Measurements from ENCODE around the gene LEMD1. TPM values are rescaled to one million over a fixed set of nuclear protein-coding genes. Genes with fewer than 3 reads are reported as not detected.
"Not testable (repeated sequence)": the region's sequence is repeated elsewhere in the genome, so short reads cannot be mapped to it uniquely, and the experiment has no call there.

The LEMD1 gene
- total RNA-seq, 1 donor from 2014 or later, result not detected

- intact Hi-C loops (cut with micrococcal nuclease), result no loop called here
- H3K9me3 Mint-ChIP-seq, result peaks cover 6% of the 10 kb centered on the region
- no peak for DNase-seq (ENCODE audit: low spot score)
- no peak overlapping the region for H3K4me3 Mint-ChIP-seq
- H3K27me3 Mint-ChIP-seq (ENCODE audit: insufficient read depth), result peaks cover 29% of the 10 kb centered on the region
- H3K27ac Mint-ChIP-seq, result no peak overlapping the region
- H3K36me3 Mint-ChIP-seq (ENCODE audit: low read depth), result no peaks in the 10 kb centered on the region
- H3K4me1 Mint-ChIP-seq (ENCODE audit: low read depth), result peaks cover 10% of the 10 kb centered on the region
These were observed 13.9 kb downstream of the LEMD1 start for GRCh38 chr1:205407970-205408369.

GRCh38 chr1:205406252-205406651 lies 15.6 kb downstream of the LEMD1 start:
- H3K4me3 Mint-ChIP-seq; intact Hi-C loops (cut with micrococcal nuclease); H3K36me3 Mint-ChIP-seq (ENCODE audit: low read depth); H3K27ac Mint-ChIP-seq; H3K9me3 Mint-ChIP-seq; DNase-seq (ENCODE audit: low spot score): not testable (repeated sequence)
- H3K4me1 Mint-ChIP-seq (ENCODE audit: low read depth), result peaks cover 10% of the 10 kb centered on the region
- peaks cover 28% of the 10 kb centered on the region for H3K27me3 Mint-ChIP-seq (ENCODE audit: insufficient read depth)

DNA sequence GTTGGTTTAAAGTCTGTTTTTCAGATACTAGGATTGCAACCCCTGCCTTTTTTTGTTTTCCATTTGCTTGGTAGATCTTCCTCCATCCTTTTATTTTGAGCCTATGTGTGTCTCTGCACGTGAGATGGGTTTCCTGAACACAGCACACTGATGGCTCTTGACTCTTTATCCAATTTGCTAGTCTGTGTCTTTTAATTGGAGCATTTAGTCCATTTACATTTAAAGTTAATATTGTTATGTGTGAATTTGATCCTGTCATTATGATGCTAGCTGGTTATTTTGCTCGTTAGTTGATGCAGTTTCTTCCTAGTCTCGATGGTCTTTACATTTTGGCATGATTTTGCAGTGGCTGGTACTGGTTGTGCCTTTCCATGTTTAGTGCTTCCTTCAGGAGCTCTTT lies 17.4 kb downstream of the LEMD1 start:
- not testable (repeated sequence) for H3K4me3 Mint-ChIP-seq; H3K36me3 Mint-ChIP-seq (ENCODE audit: low read depth)

DNA sequence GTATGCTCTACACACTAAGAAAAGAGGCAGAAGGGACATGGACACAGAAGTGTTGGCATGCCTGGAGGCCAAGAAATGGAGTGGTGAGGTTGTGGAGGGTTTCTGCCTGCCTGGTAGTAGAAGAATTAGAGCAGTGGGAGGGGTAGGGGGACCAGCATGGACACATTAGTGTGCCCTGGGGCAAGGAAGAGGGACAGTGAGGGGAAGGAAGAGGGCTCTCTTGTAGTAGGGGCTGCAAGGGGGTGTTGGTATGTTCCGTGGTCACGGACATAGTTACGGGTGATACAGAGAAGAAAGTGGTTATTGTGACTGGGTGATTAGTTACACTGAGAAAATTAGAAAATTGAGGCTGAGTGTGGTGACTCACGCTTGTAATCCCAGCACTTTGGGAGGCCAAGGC lies 23.3 kb downstream of the LEMD1 start:
- peaks cover 27% of the 10 kb centered on the region for H3K27me3 Mint-ChIP-seq (ENCODE audit: insufficient read depth)
- no peaks in the 10 kb centered on the region for H3K9me3 Mint-ChIP-seq
- intact Hi-C loops (cut with micrococcal nuclease), result no loop called here
- no peaks in the 10 kb centered on the region for H3K36me3 Mint-ChIP-seq (ENCODE audit: low read depth)
- DNase-seq (ENCODE audit: low spot score), result no peak
- H3K27ac Mint-ChIP-seq, result no peak overlapping the region
- no peak overlapping the region for H3K4me3 Mint-ChIP-seq
- no peaks in the 10 kb centered on the region for H3K4me1 Mint-ChIP-seq (ENCODE audit: low read depth)

More for the DNA sequence above, 17.4 kb downstream of the LEMD1 start:
- H3K27ac Mint-ChIP-seq; DNase-seq (ENCODE audit: low spot score); intact Hi-C loops (cut with micrococcal nuclease); H3K9me3 Mint-ChIP-seq: not testable (repeated sequence)
- Mint-ChIP-seq H3K4me1 (ENCODE audit: low read depth) (peaks cover 10% of the 10 kb centered on the region), H3K27me3 (ENCODE audit: insufficient read depth) (peaks cover 29% of the 10 kb centered on the region)

GRCh38 chr1:205396967-205397616 lies 24.8 kb downstream of the LEMD1 start:
- intact Hi-C loops (cut with micrococcal nuclease), result loop anchor here (1.0 kb wide), 2 partner anchors 88 to 127 kb away; no protein-coding TSS in a partner anchor
- H3K4me1 Mint-ChIP-seq (ENCODE audit: low read depth), result no peaks in the 10 kb centered on the region
- no peak overlapping the region for H3K27ac Mint-ChIP-seq
- H3K36me3 Mint-ChIP-seq (ENCODE audit: low read depth), result no peaks in the 10 kb centered on the region
- no peak overlapping the region for H3K4me3 Mint-ChIP-seq
- H3K27me3 Mint-ChIP-seq (ENCODE audit: insufficient read depth), result peaks cover 25% of the 10 kb centered on the region
- DNase-seq (ENCODE audit: low spot score), result no peak
- no peaks in the 10 kb centered on the region for H3K9me3 Mint-ChIP-seq

GRCh38 chr1:205395616-205396015 lies 26.2 kb downstream of the LEMD1 start:
- Mint-ChIP-seq H3K27ac (no peak overlapping the region), H3K36me3 (ENCODE audit: low read depth) (no peaks in the 10 kb centered on the region), H3K4me3 (no peak overlapping the region), H3K4me1 (ENCODE audit: low read depth) (no peaks in the 10 kb centered on the region), H3K9me3 (no peaks in the 10 kb centered on the region), H3K27me3 (ENCODE audit: insufficient read depth) (peaks cover 31% of the 10 kb centered on the region)
- DNase-seq (ENCODE audit: low spot score), result no peak
- intact Hi-C loops (cut with micrococcal nuclease), result no loop called here

- Mint-ChIP-seq H3K27me3 (ENCODE audit: insufficient read depth) (peaks cover 38% of the 10 kb centered on the region), H3K4me3 (no peak overlapping the region), H3K36me3 (ENCODE audit: low read depth) (no peaks in the 10 kb centered on the region), H3K4me1 (ENCODE audit: low read depth) (no peaks in the 10 kb centered on the region), H3K27ac (no peak overlapping the region), H3K9me3 (no peaks in the 10 kb centered on the region)
- DNase-seq (ENCODE audit: low spot score), result no peak
- intact Hi-C loops (cut with micrococcal nuclease), result no loop called here
These were observed 29.2 kb downstream of the LEMD1 start for GRCh38 chr1:205392650-205393049.

DNA sequence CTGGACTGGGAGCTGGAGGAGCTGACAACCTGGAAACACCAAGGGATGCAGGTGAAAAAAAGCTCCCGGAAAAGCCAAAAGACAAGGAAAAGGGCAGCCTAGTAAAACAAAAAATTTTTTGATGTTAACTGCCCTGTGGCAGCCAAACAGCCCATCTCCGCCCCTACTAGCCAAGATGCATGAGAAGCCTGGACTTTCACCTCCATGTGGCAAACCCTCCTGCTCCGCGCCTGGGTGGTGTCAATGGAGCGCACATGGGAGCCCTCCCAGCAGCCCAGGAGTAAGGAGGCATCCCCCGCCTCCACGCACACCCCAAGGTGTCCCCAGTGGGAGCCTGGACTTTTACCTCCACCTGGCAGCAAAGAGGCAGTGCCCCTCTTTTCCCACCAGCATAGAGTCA lies 30.5 kb downstream of the LEMD1 start:
- no peak for DNase-seq (ENCODE audit: low spot score)
- Mint-ChIP-seq H3K36me3 (ENCODE audit: low read depth) (no peaks in the 10 kb centered on the region), H3K4me1 (ENCODE audit: low read depth) (no peaks in the 10 kb centered on the region), H3K27me3 (ENCODE audit: insufficient read depth) (peaks cover 28% of the 10 kb centered on the region), H3K4me3 (no peak overlapping the region), H3K27ac (no peak overlapping the region), H3K9me3 (no peaks in the 10 kb centered on the region)
- intact Hi-C loops (cut with micrococcal nuclease), result no loop called here

- Mint-ChIP-seq H3K27ac (no peak overlapping the region), H3K4me1 (ENCODE audit: low read depth) (no peaks in the 10 kb centered on the region), H3K4me3 (no peak overlapping the region), H3K27me3 (ENCODE audit: insufficient read depth) (peaks cover 26% of the 10 kb centered on the region), H3K36me3 (ENCODE audit: low read depth) (no peaks in the 10 kb centered on the region), H3K9me3 (no peaks in the 10 kb centered on the region)
- DNase-seq (ENCODE audit: low spot score), result no peak
- intact Hi-C loops (cut with micrococcal nuclease), result no loop called here
These were observed 34.0 kb downstream of the LEMD1 start for GRCh38 chr1:205387845-205388244.

DNA sequence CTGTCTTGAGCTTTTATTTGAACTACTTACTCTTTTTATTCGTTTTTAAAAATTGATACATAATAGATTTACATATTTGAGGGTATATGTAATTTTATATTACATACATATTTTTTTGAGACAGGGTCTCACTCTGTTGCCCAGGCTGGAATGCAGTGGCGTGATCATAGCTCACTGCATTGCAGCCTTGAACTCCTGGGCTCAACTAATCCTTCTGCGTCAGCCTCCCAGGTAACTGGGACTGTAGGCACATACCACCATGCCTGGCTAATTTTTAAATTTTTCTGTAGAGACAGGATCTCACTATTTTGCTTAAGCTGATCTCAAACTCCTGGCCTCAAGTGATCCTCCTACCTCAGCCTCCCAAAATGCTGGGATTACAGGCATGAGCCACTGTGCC lies 38.9 kb downstream of the LEMD1 start:
- DNase-seq (ENCODE audit: low spot score); H3K36me3 Mint-ChIP-seq (ENCODE audit: low read depth); H3K27ac Mint-ChIP-seq; H3K4me1 Mint-ChIP-seq (ENCODE audit: low read depth); H3K4me3 Mint-ChIP-seq; intact Hi-C loops (cut with micrococcal nuclease); H3K9me3 Mint-ChIP-seq: not testable (repeated sequence)
- peaks cover 17% of the 10 kb centered on the region for H3K27me3 Mint-ChIP-seq (ENCODE audit: insufficient read depth)

DNA sequence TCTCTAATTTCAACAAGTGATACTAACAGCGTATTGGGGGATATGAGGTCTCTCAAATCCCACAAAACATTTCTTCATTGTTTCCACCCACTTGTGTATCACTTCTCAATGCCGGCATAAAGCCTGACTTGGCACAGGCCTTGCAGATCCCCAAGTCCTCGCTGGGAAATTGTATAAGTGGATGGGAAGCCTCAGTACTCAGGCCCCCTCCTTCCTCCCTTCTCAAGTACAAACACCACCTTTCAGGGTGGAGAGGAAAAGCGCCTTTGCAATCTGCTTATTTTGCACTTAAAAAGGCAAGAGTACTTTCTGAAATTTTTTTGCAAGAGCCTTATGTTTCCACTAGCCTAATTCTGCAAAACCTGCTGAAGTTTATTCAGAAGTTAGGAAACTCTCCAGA lies 39.3 kb downstream of the LEMD1 start:
- no peak for DNase-seq (ENCODE audit: low spot score)
- no peaks in the 10 kb centered on the region for H3K4me1 Mint-ChIP-seq (ENCODE audit: low read depth)

DNA sequence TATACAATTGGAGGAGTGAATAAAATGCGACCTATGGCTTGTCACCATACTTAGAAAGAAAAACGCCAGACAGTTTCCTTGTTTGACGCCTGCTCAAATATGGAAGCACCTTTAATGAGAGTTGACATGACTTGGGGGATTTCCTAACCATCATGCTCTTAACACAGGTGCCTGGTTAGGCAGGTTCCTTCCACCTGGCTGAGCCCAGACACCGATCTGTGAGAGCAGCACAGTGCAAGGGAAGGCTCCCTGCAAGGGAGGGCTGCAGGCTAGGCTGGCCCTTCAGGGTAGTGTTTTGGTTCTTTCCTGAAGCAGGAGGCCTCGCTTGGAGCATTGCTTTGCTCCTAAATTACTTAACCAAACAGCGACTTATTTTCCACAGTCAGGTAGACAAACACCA lies 40.6 kb downstream of the LEMD1 start:
- no peaks in the 10 kb centered on the region for H3K9me3 Mint-ChIP-seq
- H3K27ac Mint-ChIP-seq, result no peak overlapping the region
- DNase-seq (ENCODE audit: low spot score), result no peak
- no peaks in the 10 kb centered on the region for H3K36me3 Mint-ChIP-seq (ENCODE audit: low read depth)
- intact Hi-C loops (cut with micrococcal nuclease), result no loop called here
- H3K4me3 Mint-ChIP-seq, result no peak overlapping the region
- H3K27me3 Mint-ChIP-seq (ENCODE audit: insufficient read depth), result peaks cover 20% of the 10 kb centered on the region
- no peaks in the 10 kb centered on the region for H3K4me1 Mint-ChIP-seq (ENCODE audit: low read depth)

More for the DNA sequence above, 39.3 kb downstream of the LEMD1 start:
- Mint-ChIP-seq H3K4me3 (no peak overlapping the region), H3K36me3 (ENCODE audit: low read depth) (no peaks in the 10 kb centered on the region), H3K27ac (no peak overlapping the region), H3K27me3 (ENCODE audit: insufficient read depth) (peaks cover 15% of the 10 kb centered on the region), H3K9me3 (no peaks in the 10 kb centered on the region)
- intact Hi-C loops (cut with micrococcal nuclease), result no loop called here

GRCh38 chr1:205380882-205381281 lies 41.0 kb downstream of the LEMD1 start:
- no peak for DNase-seq (ENCODE audit: low spot score)
- intact Hi-C loops (cut with micrococcal nuclease), result no loop called here
- peaks cover 23% of the 10 kb centered on the region for H3K27me3 Mint-ChIP-seq (ENCODE audit: insufficient read depth)
- no peaks in the 10 kb centered on the region for H3K36me3 Mint-ChIP-seq (ENCODE audit: low read depth)
- H3K4me1 Mint-ChIP-seq (ENCODE audit: low read depth), result no peaks in the 10 kb centered on the region
- H3K9me3 Mint-ChIP-seq, result no peaks in the 10 kb centered on the region
- no peak overlapping the region for H3K4me3 Mint-ChIP-seq
- no peak overlapping the region for H3K27ac Mint-ChIP-seq

DNA sequence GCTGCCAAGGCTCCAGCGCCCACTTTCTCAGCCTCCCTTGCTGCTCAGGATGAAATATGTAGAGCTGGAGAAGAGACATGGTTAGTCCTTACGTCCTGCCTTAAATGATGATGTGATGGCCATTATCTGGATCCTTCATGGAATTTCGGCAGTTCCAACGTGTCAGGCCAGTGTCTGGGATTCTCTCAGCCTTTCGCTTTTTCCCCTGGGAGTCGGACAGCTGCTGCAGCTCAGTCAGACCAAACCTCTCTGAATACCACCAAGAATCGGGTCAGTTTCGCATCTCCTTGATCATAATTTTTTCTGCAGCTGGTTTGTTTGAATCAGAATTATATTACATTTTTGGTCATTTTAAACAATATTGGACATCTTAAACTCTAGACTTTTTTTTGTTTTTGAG lies 42.8 kb downstream of the LEMD1 start:
- DNase-seq (ENCODE audit: low spot score), result no peak
- peaks cover 7% of the 10 kb centered on the region for H3K4me1 Mint-ChIP-seq (ENCODE audit: low read depth)
- peaks cover 32% of the 10 kb centered on the region for H3K27me3 Mint-ChIP-seq (ENCODE audit: insufficient read depth)
- intact Hi-C loops (cut with micrococcal nuclease), result no loop called here
- no peak overlapping the region for H3K4me3 Mint-ChIP-seq
- H3K27ac Mint-ChIP-seq, result no peak overlapping the region
- H3K9me3 Mint-ChIP-seq, result no peaks in the 10 kb centered on the region
- H3K36me3 Mint-ChIP-seq (ENCODE audit: low read depth), result no peaks in the 10 kb centered on the region

Data from activated T-helper 1 cell treated with anti-CD3 and anti-CD28 coated beads, Interleukin-12 subunit alpha, Interleukin-12 subunit beta, Interleukin-2, Interleukin-4 antibody, amounts not matched to agents 30 ng/mL and 10 ng/mL and 1 ng/mL, durations not matched to agents 14 hours and 24 hours and 36 hours (primary cell).